Heart left ventricle (tissue), 16 donors: ENCODE results near the gene CRIM1. TPM values are rescaled to one million over a fixed set of nuclear protein-coding genes. Genes with fewer than 3 reads are reported as not detected.

ENCODE experiments used
- ATAC-seq, 4 donors: fragments of 200-7000 bp; cut with Tn5 transposase; one replicate each; pipeline ENCODE4 v1.9.1; 2020 to 2022; ENCODE audit warnings: moderate library complexity in 4 of 4, mild to moderate bottlenecking in 3 of 4, moderate number of reproducible peaks in 1 of 4
- DNase-seq, 5 donors: peaks; one replicate each; pipeline ENCODE4 v3.0.0-alpha.2; 2020
- H3K27ac ChIP-seq, 12 donors: fragments of 200-600 bp; sonication (generic) in 4 of 12; one replicate each; pipeline versions ENCODE4 v1.5.0 to v1.8.0; 2016 to 2022; ENCODE audit warnings: mild to moderate bottlenecking in 2 of 12
- H3K27me3 ChIP-seq, 9 donors: fragments of 200-600 bp; sonication (generic) in 2 of 9; one replicate each; pipeline versions ENCODE4 v1.5.1 to v1.8.0; 2016 to 2022; ENCODE audit warnings: mild to moderate bottlenecking in 3 of 9
- H3K36me3 ChIP-seq, 9 donors: fragments of 200-600 bp; sonication (generic) in 2 of 9; one replicate each; pipeline versions ENCODE4 v1.5.0 to v1.8.0; 2018 to 2022; ENCODE audit warnings: mild to moderate bottlenecking in 2 of 9
- H3K4me1 ChIP-seq, 12 donors: fragments of 200-600 bp; sonication (generic) in 4 of 12; one replicate each; pipeline versions ENCODE4 v1.5.0 to v1.8.0; 2016 to 2022; ENCODE audit warnings: mild to moderate bottlenecking in 3 of 12
- H3K4me3 ChIP-seq, 12 donors: fragments of 200-600 bp; sonication (generic) in 4 of 12; one replicate each; pipeline versions ENCODE4 v1.5.0 to v1.8.0; 2017 to 2022; ENCODE audit warnings: mild to moderate bottlenecking in 9 of 12, moderate library complexity in 4 of 12
- H3K9me3 ChIP-seq, 12 donors: fragments of 200-600 bp; sonication (generic) in 4 of 12; one replicate each; pipeline versions ENCODE4 v1.5.0 to v1.8.0; 2016 to 2022; ENCODE audit warnings: mild to moderate bottlenecking in 1 of 12
- CTCF ChIP-seq, 12 donors: fragments of 200-600 bp; sonication (generic) in 4 of 12; IDR thresholded peaks; one replicate each; pipeline versions ENCODE4 v1.5.0 to v1.8.0; 2018 to 2022; ENCODE audit warnings: antibody characterized with exemption in 12 of 12, mild to moderate bottlenecking in 5 of 12
- POLR2A ChIP-seq, 2 donors: fragments of 450-650 bp; IDR thresholded peaks; one replicate each; pipeline ENCODE4 v1.6.1; 2017; ENCODE audit warnings: antibody characterized with exemption in 2 of 2, mild to moderate bottlenecking in 2 of 2, moderate library complexity in 2 of 2
- WGBS, 4 donors: extraction: QIAGEN DNeasy Blood & Tissue Kit in 2 of 4; methylation state at CpG; one replicate each; pipeline versions ENCODE4 v1.1.5 to v1.1.7; 2013 to 2018; 5-methylcytosine and 5-hydroxymethylcytosine counted together
- intact Hi-C, 10 donors: fragments of 100-400 bp; cut with DNase I; formaldehyde crosslinking; loops; one replicate each; pipeline versions ENCODE4 v1.11.1 to v1.14.2; 2022
- polyA plus RNA-seq, 2 donors: library from polyadenylated mRNA; stranded (reverse); fragments of 200-250 nt; gene quantifications; one replicate each; pipeline ENCODE4 v1.2.3, GENCODE V29; 2013
- total RNA-seq, 9 donors: library from RNA; depleted of rRNA in 2 of 9; stranded (reverse); fragments of >200 nt in 2 of 9; fragmentation: NEBNext Ultra II Directional in 3 of 9; extraction: Animal tissue kit (Norgen Biotek cat#: 25700) in 3 of 9; gene quantifications; one replicate each; pipeline versions ENCODE4 v1.1.0 to v1.2.4, GENCODE V29; 2016 to 2023
- donor health status: ischemic (EF 13 %, LVEDD 7.1; RV severe dilation, severe dysfunction).
- donor health status: healthy with polysubstance abuse.
- donor health status: DM: no; HTN: yes; CAD: no.
- donor health status: DM: no; HTN: no; CAD: no.
- donor health status: ischemic (EF 25% LVEDD 6.9; RV normal size, moderate dysfunction).
- donor health status: ischemic (EF 25% LVEDD 5.7; RV mildly dilated, moderate dysfunction).
- donor health status: healthy.
- donor health status: DM: yes; HTN: yes; CAD: no.
- donor health status: ischemic (EF 35%, LVEDD 5.7; RV mildly dilated, moderate dysfunction).
- donor health status: nonischemic (EF 11% LVEDD 7.7; RV severe dilation, severe dysfunction).
- donor health status: DM: yes; HTN: yes; CAD: no.
- donor health status: PGD.
- donor health status: ischemic (EF 29% LVEDD 5.4; RV normal size, mild dysfunction).
- donor health status: nonischemic (EF 23%, LVEDD 6.1; RV moderate dilation, normal function).

CRIM1 gene
- total and polyA plus RNA-seq, 11 donors: 14.7 to 120 (median 81.8) TPM

GRCh38 chr2:36441065-36441625 lies 85.6 kb downstream of the CRIM1 start:
- peaks cover 0 to 47% (median 24%) of the 10 kb centered on the region in 12 donors for H3K4me1 ChIP-seq
- no peaks in the 10 kb centered on the region for H3K9me3 ChIP-seq
- no peaks in the 10 kb centered on the region for H3K27me3 ChIP-seq
- WGBS, 4 donors: 81 to 92% (median 88%) methylated on average over 10 to 13 of the region's 13 CpGs
- intact Hi-C loops: no loop called here
- H3K4me3 ChIP-seq: no peak overlapping the region
- no peak for TF ChIP-seq CTCF (IDR thresholded peaks at IDR 0.05)
- no peak for TF ChIP-seq POLR2A (IDR thresholded peaks at IDR 0.05)
- DNase-seq: no peak
- peak in 3 of 4 donors; percentile 19 to 54 (median 34) for ATAC-seq
- H3K27ac ChIP-seq: peak overlapping the region in 2 of 12 donors; percentile 22 to 65
- peaks cover 0 to 51% (median 33%) of the 10 kb centered on the region in 9 donors for H3K36me3 ChIP-seq

DNA sequence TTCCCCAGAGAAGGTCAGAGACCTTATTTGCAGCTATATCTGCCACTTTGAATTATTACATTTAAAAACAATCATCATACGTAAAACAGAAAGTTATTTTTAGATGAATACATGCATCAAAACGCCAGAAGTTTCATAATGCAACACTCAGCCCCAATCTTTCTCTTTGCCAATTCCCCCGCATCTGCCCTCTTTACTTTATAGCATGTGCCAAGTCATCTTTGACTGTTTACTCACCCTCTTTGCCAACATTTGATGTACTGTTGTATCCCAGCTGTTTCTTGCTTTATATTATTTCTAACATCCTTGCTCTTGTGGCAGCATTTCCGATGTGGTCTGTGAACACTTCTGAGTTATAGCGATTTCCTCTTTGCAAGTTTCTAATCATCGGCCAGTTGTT lies 86.2 kb downstream of the CRIM1 start:
- Histone ChIP-seq H3K36me3 (peaks cover 0 to 57% (median 33%) of the 10 kb centered on the region in 9 donors), H3K9me3 (no peaks in the 10 kb centered on the region), H3K4me1 (peaks cover 0 to 47% (median 24%) of the 10 kb centered on the region in 12 donors), H3K4me3 (peak overlapping the region in 1 of 12 donors; percentile 4), H3K27ac (peak overlapping the region in 2 of 12 donors; percentile 22 to 65), H3K27me3 (no peaks in the 10 kb centered on the region)
- DNase-seq (no peak), ATAC-seq (no peak)
- 54 to 70% (median 64%) methylated on average over 6 of the region's 6 CpGs for WGBS, 4 donors
- intact Hi-C loops: no loop called here
- TF ChIP-seq POLR2A (IDR thresholded peaks at IDR 0.05) (no peak), CTCF (IDR thresholded peaks at IDR 0.05) (no peak)

- DNase-seq (no peak), ATAC-seq (no peak)
- H3K27me3 ChIP-seq: no peaks in the 10 kb centered on the region
- peaks cover 0 to 75% (median 39%) of the 10 kb centered on the region in 9 donors for H3K36me3 ChIP-seq
- no peak overlapping the region for H3K27ac ChIP-seq
- no peaks in the 10 kb centered on the region for H3K9me3 ChIP-seq
- intact Hi-C loops: no loop called here
- H3K4me1 ChIP-seq: peaks cover 0 to 54% (median 26%) of the 10 kb centered on the region in 12 donors
- TF ChIP-seq POLR2A (IDR thresholded peaks at IDR 0.05) (no peak), CTCF (IDR thresholded peaks at IDR 0.05) (no peak)
- 83 to 88% (median 84%) methylated on average over 7 of the region's 7 CpGs for WGBS, 4 donors
- no peak overlapping the region for H3K4me3 ChIP-seq
Observed at GRCh38 chr2:36444216-36444936, 88.8 kb downstream of the CRIM1 start.

DNA sequence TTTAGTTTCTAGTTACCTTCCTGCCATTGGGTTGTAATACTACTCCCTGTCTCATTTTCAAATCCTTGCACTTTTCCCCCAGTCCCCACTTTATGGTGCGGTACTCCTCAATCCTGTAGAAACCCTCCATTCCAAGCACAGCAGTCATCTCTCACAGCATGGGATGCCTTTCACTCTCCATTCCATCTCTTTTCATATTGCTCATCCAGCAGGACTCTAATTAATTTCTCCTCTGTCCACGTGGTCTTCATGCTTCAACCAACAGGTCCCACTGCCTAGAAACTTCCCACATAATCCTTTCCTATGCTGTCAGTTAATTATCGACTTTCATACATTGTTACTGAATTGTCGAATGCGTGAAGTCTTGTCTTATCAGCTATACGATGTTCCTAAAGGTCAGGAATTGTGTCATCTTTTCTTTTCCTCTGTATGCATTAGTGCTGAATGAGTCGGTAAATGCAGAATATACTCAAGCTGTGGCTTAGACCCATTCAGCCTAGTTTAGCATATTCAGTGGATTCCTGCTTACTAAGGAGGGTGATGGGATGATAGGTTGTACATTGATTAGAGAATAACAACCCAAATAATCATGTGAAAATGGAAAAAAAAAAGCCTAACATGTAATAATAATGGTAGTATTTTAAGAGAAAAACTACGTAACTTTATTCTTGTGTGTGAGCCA lies 89.7 kb downstream of the CRIM1 start:
- peaks cover 0 to 76% (median 39%) of the 10 kb centered on the region in 9 donors for H3K36me3 ChIP-seq
- no peaks in the 10 kb centered on the region for H3K9me3 ChIP-seq
- H3K27me3 ChIP-seq: no peaks in the 10 kb centered on the region
- H3K4me3 ChIP-seq: no peak overlapping the region
- TF ChIP-seq CTCF (IDR thresholded peaks at IDR 0.05): no peak
- TF ChIP-seq POLR2A (IDR thresholded peaks at IDR 0.05): no peak
- WGBS, 4 donors: 94 to 96% (median 96%) methylated on average over 8 of the region's 8 CpGs
- peaks cover 4 to 56% (median 30%) of the 10 kb centered on the region in 12 donors for H3K4me1 ChIP-seq
- ATAC-seq (no peak), DNase-seq (no peak)
- intact Hi-C loops: no loop called here
- H3K27ac ChIP-seq: no peak overlapping the region
